ENCODE results near the gene MAD1L1. TPM values are rescaled to one million over a fixed set of nuclear protein-coding genes. Genes with fewer than 3 reads are reported as not detected.

The MAD1L1 gene
- total and polyA plus RNA-seq, 2 of the 8 experiments (the other 6 are each of a cell fraction or from before 2014, with no cell fraction given): 40.4 to 44.6 TPM

DNA sequence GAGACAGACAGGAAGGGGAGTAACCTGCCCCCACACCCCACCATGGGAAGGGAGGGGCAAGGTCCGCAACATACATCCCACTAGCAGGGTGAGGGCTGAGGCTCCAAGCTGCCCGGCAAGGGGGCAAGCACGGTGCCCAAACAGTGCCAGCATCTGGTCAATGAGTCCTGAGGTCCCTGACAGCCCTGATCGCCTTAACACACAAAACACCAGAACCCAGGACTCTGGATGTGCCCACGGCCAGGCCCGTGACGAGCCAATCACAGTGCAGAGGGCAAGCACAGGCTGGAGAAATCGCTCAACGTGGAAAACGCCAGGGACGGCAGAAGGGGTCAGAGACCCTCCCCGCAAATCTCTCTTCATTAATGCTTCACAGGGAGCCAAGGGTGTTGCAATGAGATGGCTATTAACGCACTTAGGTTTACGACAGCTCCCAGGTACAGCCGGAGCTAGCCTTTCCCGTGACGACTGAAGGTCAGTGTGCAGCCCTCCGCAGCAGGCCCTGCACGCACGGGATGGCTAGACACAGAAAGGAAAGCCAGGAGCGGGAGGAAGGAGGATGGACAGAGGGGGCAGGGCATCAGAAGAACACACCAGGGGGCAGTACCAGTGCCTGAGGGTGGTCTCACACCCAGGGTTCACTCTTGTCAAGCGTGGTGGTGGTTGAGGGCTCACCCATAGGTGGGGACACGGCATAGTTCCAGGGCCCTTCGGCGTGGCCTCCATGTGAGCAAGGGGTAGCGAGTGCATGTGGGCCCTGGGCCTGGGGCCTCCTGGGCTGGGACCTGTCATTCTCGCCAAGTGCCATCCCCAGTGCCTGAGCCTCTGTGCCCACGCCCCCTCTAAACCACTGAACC lies 220.5 kb downstream of the MAD1L1 start:
- no peak overlapping the region for H2AK5ac ChIP-seq (ENCODE audit: low read depth, low read length)
- no peak for FAIRE-seq
- H4K91ac ChIP-seq (replicated peaks; ENCODE audit: insufficient read length, low read length): no peak overlapping the region
- H3K56ac ChIP-seq (replicated peaks; ENCODE audit: insufficient read length, low read depth, low read length): no peak overlapping the region
- no peak overlapping the region; the same call in 1 of the 2 replicates for H4K8ac ChIP-seq (ENCODE audit: extremely low read depth, insufficient read depth, low read length)
- CTCF ChIA-PET (ENCODE audit: partially characterized antibody): no interaction called here
- H2AFZ ChIP-seq (ENCODE audit: low read length): no peak overlapping the region
- H2BK120ac ChIP-seq (replicated peaks; ENCODE audit: low read depth, low read length): no peak overlapping the region
- H3K4ac ChIP-seq (replicated peaks; ENCODE audit: insufficient read length, low read depth, low read length): no peak overlapping the region
- POLR2A ChIA-PET (ENCODE audit: partially characterized antibody): no interaction called here
- H2BK15ac ChIP-seq (ENCODE audit: low read length): no peak overlapping the region
- H3K9me3 ChIP-seq (ENCODE audit: insufficient read depth in 2 of 2, low read depth in 1 of 2, low read length in 1 of 2): no peaks in the 10 kb centered on the region
- no peak overlapping the region for H3K4me3 ChIP-seq (ENCODE audit: extremely low read depth in 1 of 4, insufficient read depth in 2 of 4, low read depth in 3 of 4, low read length in 4 of 4)
- H3K14ac ChIP-seq (ENCODE audit: insufficient read length): no peak overlapping the region
- no peaks in the 10 kb centered on the region; a peak in 1 of 8 replicates for H3K36me3 ChIP-seq (ENCODE audit: control insufficient read depth in 2 of 4, insufficient read depth in 4 of 4, low read length in 3 of 4)
- no peak overlapping the region for H3K4me2 ChIP-seq (ENCODE audit: insufficient read depth in 1 of 2, low read depth in 2 of 2, low read length in 2 of 2)
- peaks cover 4% of the 10 kb centered on the region; the same call in 1 of the 2 replicates for H3K79me1 ChIP-seq (ENCODE audit: low read depth, low read length)
- no peak for TF ChIP-seq EP300 (IDR thresholded peaks at IDR 0.05; ENCODE audit: borderline replicate concordance in 1 of 2, low read depth in 2 of 2, low read length in 2 of 2)
- no peak overlapping the region for H3K23ac ChIP-seq (ENCODE audit: insufficient read length)
- no peak overlapping the region for H2BK5ac ChIP-seq (ENCODE audit: low read depth, low read length)
- no peak overlapping the region for H2BK20ac ChIP-seq (ENCODE audit: low read length)
- WGBS, 2 experiments (ENCODE audit: extremely low coverage in 1 of 2, insufficient coverage in 1 of 2, insufficient read length in 1 of 2, insufficient replicate concordance in 2 of 2, low coverage in 1 of 2, low lambda C conversion rate in 2 of 2, missing lambda C conversion rate in 1 of 2): 93% methylated on average over 28 of the region's 28 CpGs; no CpG with 5 or more reads in 1 of the 2 experiments
- no peak overlapping the region for H3K18ac ChIP-seq (ENCODE audit: extremely low read depth, low read length)
- no peak for DNase-seq (ENCODE audit: low read depth in 1 of 2, low spot score in 2 of 2)
- H2BK12ac ChIP-seq (ENCODE audit: low read depth, low read length): no peak overlapping the region
- no peak overlapping the region for H4K5ac ChIP-seq (ENCODE audit: insufficient read length, low read depth, low read length)
- H3K79me2 ChIP-seq (ENCODE audit: control insufficient read depth in 1 of 2, insufficient read depth in 2 of 2, low read length in 2 of 2): no peaks in the 10 kb centered on the region
- H3K9ac ChIP-seq (replicated peaks in 1 of 4; ENCODE audit: extremely low read depth in 1 of 4, low read depth in 3 of 4, low read length in 3 of 4): no peak overlapping the region; a peak in 1 of 7 replicates
- H4K20me1 ChIP-seq (replicated peaks in 1 of 2; ENCODE audit: control insufficient read depth in 1 of 2, insufficient read depth in 2 of 2, low read length in 2 of 2): peaks cover 0 to 2% of the 10 kb centered on the region in 2 experiments
- no peaks in the 10 kb centered on the region for H3K27me3 ChIP-seq (replicated peaks in 1 of 4; ENCODE audit: control insufficient read depth in 3 of 4, extremely low read depth in 1 of 4, insufficient read depth in 3 of 4, low read length in 3 of 4)
- H3K4me1 ChIP-seq (replicated peaks in 1 of 4; ENCODE audit: control insufficient read depth in 3 of 4, insufficient read depth in 4 of 4, low read length in 3 of 4): no peaks in the 10 kb centered on the region; a peak in 2 of 7 replicates
- no peak overlapping the region for H3K27ac ChIP-seq (ENCODE audit: low read depth, low read length)
- H3K23me2 ChIP-seq (ENCODE audit: low read depth, low read length): no peaks in the 10 kb centered on the region
